Psoas muscle (tissue), 8 donors: ENCODE data around the gene IGSF22. TPM values are rescaled to one million over a fixed set of nuclear protein-coding genes. Genes with fewer than 3 reads are reported as not detected.

Experiments used
- ATAC-seq, 4 donors: fragments of 200-7000 bp; cut with Tn5 transposase; one replicate each; pipeline ENCODE4 v1.9.1; 2020; ENCODE audit warnings: moderate library complexity in 3 of 4, mild to moderate bottlenecking in 2 of 4
- DNase-seq, 2 donors: peaks; one replicate each; pipeline ENCODE4 v3.0.0-alpha.2; 2020
- H3K27ac ChIP-seq: fragments of 200-600 bp; one replicate; pipeline ENCODE4 v1.8.0; 2022
- H3K27me3 ChIP-seq, 3 donors: fragments of 200-600 bp in 1 of 3; one replicate each; pipeline versions ENCODE4 v1.6.1 to v1.8.0; 2013 to 2022; ENCODE audit warnings: low read length in 2 of 3, mild to moderate bottlenecking in 2 of 3, moderate library complexity in 1 of 3; ENCODE audit not compliant: insufficient read depth in 3 of 3
- H3K36me3 ChIP-seq, 2 donors: fragments of 200-600 bp in 1 of 2; one replicate each; pipeline versions ENCODE4 v1.6.1 to v1.8.0; 2013 to 2022; ENCODE audit warnings: low read depth in 1 of 2, mild to moderate bottlenecking in 1 of 2, moderate library complexity in 1 of 2; ENCODE audit not compliant: insufficient read depth in 1 of 2
- H3K4me1 ChIP-seq: fragments of 200-600 bp; one replicate; pipeline ENCODE4 v1.8.0; 2022
- H3K4me3 ChIP-seq: fragments of 200-600 bp; one replicate; pipeline ENCODE4 v1.8.0; 2022; ENCODE audit warnings: mild to moderate bottlenecking
- H3K9me3 ChIP-seq: fragments of 200-600 bp; one replicate; pipeline ENCODE4 v1.8.0; 2022
- CTCF ChIP-seq: fragments of 200-600 bp; IDR thresholded peaks from one replicate; pipeline ENCODE4 v1.8.0; 2022; ENCODE audit warnings: antibody characterized with exemption
- WGBS, 3 donors: extraction: QIAGEN DNeasy Blood & Tissue Kit; methylation state at CpG; one replicate each; pipeline versions ENCODE4 v1.1.6 to v1.1.7; 2013; 5-methylcytosine and 5-hydroxymethylcytosine counted together
- intact Hi-C, 2 donors: fragments of 100-400 bp; cut with DNase I; formaldehyde crosslinking; loops; one replicate each; pipeline versions ENCODE4 v1.11.0 to v1.14.2; 2022
- polyA plus RNA-seq, 3 donors: library from polyadenylated mRNA; stranded (reverse); fragments of 200-250 nt; gene quantifications; one replicate each; pipeline ENCODE4 v1.2.3, GENCODE V29; 2013
- total RNA-seq, 4 donors: library from RNA; stranded (reverse); fragmentation: NEBNext Ultra II Directional in 2 of 4; extraction: Animal tissue kit (Norgen Biotek cat#: 25700) in 2 of 4; gene quantifications; one replicate each; pipeline versions ENCODE4 v1.2.1 to v1.2.4, GENCODE V29; 2021 to 2023
- donor health status: healthy with polysubstance abuse.
- donor health status: DM: no; HTN: no; CAD: no; lungs with moderate emphysema.
- donor health status: Bipolar disorder and iron deficiency.
- donor health status: healthy.
- donor health status: DM: yes; HTN: yes; CAD: no.
- donor health status: DM: no; HTN: no; CAD: no.
- donor health status: DM: no; HTN: no; CAD: no.
- donor health status: DM: yes; HTN: yes; CAD: no.

The IGSF22 gene
- total and polyA plus RNA-seq, 7 donors = 0.03 to 0.87 (median 0.49) TPM

DNA sequence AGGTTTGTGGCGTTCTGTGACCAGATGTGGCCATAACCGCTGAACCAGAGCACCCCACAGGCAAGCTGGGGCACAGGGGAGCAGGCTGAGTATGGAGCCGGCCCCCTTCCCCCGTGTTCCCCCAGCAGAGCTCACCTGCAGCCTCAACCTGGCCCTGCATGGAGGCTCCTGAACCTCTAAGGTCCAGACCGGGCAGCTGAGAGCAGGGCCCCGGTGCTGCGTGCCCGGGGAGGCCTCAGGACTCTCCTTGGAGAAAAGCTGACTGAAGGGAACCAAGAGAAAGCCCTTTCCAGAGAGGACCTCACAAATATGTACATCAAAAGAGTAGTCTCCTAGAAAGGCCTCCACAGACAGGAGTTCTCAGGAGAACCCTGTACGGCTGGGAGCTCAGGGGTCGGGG, 17.4 kb upstream of the IGSF22 start:
- H3K36me3 ChIP-seq = no peaks in the 10 kb centered on the region
- no peak for TF ChIP-seq CTCF
- no peaks in the 10 kb centered on the region for H3K4me1 ChIP-seq
- 81 to 88% (median 85%) methylated on average over 10 of the region's 10 CpGs for WGBS, 3 donors
- no peaks in the 10 kb centered on the region for H3K27me3 ChIP-seq
- DNase-seq (no peak), ATAC-seq (no peak)
- H3K4me3 ChIP-seq = no peak overlapping the region
- intact Hi-C loops = no loop called here
- no peaks in the 10 kb centered on the region for H3K9me3 ChIP-seq
- H3K27ac ChIP-seq = no peak overlapping the region

DNA sequence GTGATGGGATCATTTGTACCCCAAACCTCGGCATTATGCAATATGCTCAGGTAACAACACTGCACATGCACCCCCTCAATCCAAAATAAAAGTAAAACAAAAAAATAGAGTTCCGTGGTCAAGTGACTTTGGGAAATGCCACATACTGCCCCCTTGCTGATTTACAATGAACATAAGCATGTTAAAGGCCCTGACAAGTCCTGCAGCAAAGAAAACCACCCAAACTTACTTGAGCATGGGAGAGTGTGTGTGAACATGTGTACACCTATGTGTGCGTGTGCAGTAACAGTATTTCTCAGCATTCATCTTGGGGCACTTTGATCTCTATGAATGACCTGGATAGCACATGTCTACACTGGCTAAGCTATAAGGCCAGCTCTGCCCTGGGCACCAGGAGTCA, 15.8 kb upstream of the IGSF22 start:
- Histone ChIP-seq H3K9me3 (no peaks in the 10 kb centered on the region), H3K4me1 (no peaks in the 10 kb centered on the region), H3K27me3 (no peaks in the 10 kb centered on the region), H3K27ac (no peak overlapping the region), H3K36me3 (no peaks in the 10 kb centered on the region), H3K4me3 (no peak overlapping the region)
- no peak for TF ChIP-seq CTCF
- 84 to 89% (median 84%) methylated on average over 3 of the region's 3 CpGs for WGBS, 3 donors
- ATAC-seq (no peak), DNase-seq (no peak)
- intact Hi-C loops = no loop called here

DNA sequence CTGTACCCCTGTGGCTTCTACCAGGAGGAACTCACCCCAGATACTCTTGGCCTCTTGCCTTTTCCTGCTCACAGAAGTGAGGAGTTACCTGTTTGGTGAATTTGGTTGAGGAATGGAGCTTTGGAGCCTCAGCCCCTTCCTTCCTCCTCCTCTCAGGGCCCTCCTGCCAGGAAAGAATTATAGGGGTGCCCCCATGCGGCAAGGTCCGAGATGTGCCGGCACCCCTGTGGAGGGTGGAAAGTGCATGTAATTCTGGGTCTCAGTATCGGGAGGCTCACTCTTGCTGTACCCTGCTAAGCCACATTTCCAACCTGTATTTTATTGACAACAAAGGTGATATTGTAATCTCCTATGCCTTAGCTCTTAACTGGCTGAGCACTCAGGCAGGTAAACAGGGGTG, 13.7 kb upstream of the IGSF22 start:
- H3K36me3 ChIP-seq = no peaks in the 10 kb centered on the region
- no peaks in the 10 kb centered on the region for H3K9me3 ChIP-seq
- intact Hi-C loops = loop anchor here in 1 of 2 donors (10.0 kb wide), 1 partner anchor 625 kb away; no protein-coding TSS in a partner anchor
- H3K4me1 ChIP-seq = no peaks in the 10 kb centered on the region
- no peaks in the 10 kb centered on the region for H3K27me3 ChIP-seq
- H3K27ac ChIP-seq = no peak overlapping the region
- H3K4me3 ChIP-seq = no peak overlapping the region
- no peak for ATAC-seq
- DNase-seq = no peak
- WGBS, 3 donors = 76 to 77% (median 76%) methylated on average over 4 of the region's 4 CpGs
- TF ChIP-seq CTCF = no peak

DNA sequence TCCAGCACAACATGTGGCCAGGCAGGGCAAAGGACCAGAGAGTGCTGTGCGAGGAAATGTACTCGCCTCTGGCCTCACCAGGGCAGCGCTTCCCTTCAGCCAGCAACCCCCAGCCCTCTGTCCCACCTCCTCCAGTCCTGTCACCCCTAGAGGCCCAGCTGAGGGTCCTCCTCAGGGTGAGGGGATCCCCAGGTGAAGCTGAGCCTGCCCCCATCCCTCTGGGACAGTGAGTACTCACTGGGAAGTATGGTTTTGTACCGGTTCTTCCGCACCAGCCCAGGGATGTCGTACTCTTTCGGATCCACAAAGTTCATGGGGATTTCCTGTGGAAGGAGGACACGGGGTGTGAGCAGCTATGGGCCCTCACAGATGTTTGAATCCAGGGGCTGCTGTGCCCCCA, 11.7 kb upstream of the IGSF22 start:
- H3K36me3 ChIP-seq = no peaks in the 10 kb centered on the region
- ATAC-seq (no peak), DNase-seq (no peak)
- 86 to 89% (median 86%) methylated on average over 8 of the region's 8 CpGs for WGBS, 3 donors
- H3K4me3 ChIP-seq = no peak overlapping the region
- TF ChIP-seq CTCF = no peak
- H3K4me1 ChIP-seq = no peaks in the 10 kb centered on the region
- no peaks in the 10 kb centered on the region for H3K9me3 ChIP-seq
- H3K27me3 ChIP-seq = no peaks in the 10 kb centered on the region
- intact Hi-C loops = loop anchor here in 1 of 2 donors (10.0 kb wide), 1 partner anchor 623 kb away; no protein-coding TSS in a partner anchor
- H3K27ac ChIP-seq = no peak overlapping the region

GRCh38 chr11:18736590-18737148, 10.7 kb upstream of the IGSF22 start:
- H3K27me3 ChIP-seq = no peaks in the 10 kb centered on the region
- no peaks in the 10 kb centered on the region for H3K9me3 ChIP-seq
- H3K27ac ChIP-seq = no peak overlapping the region
- 48 to 54% (median 50%) methylated on average over 10 of the region's 10 CpGs for WGBS, 3 donors
- ATAC-seq (no peak), DNase-seq (no peak)
- no peaks in the 10 kb centered on the region for H3K36me3 ChIP-seq
- no peak for TF ChIP-seq CTCF
- H3K4me3 ChIP-seq = no peak overlapping the region
- intact Hi-C loops = loop anchor here in 1 of 2 donors (10.0 kb wide), 1 partner anchor 622 kb away; no protein-coding TSS in a partner anchor
- H3K4me1 ChIP-seq = no peaks in the 10 kb centered on the region
